Activated effector memory CD4-positive, alpha-beta T cell treated with anti-CD3 and anti-CD28 coated beads, Interleukin-2, amount 50 U/mL, for 16 hours (primary cell): ENCODE results near the gene ZNF33B.
A peak's percentile ranks its signal among the peaks of the same experiment; 100 is the strongest.

Experiments
- DNase-seq: peaks from one replicate; pipeline ENCODE4 v3.0.0-alpha.2; 2020

ZNF33B gene

GRCh38 chr10:42638055-42638820 is at the start of gene ZNF33B:
Gene ZNF33B, minus strand, starts transcription at chr10:42638570. Its CDS starts 1,642 bp downstream, at chr10:42636928.
- DNase-seq = peak; percentile 98

- DNase-seq = no peak
These were observed 46.1 kb upstream of the ZNF33B start for GRCh38 chr10:42684517-42684916.

DNA sequence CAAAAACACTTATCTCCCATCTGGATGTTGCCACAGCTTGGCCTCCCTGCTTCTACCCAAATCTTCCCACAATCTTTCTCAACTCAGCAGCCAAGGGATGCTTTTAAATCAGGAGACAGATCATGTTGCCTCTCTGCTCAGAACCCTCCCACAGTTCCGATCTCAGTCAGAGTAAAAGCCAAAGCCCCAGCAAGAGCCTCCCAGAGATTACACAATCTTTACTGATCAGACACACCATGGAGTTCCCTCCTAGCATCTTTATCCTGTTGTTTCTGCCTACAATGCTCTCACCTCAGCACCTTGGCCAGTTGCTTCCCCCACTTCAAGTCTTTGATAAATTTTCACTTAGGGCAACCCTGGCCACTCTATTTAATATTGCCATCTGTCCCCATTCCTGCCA is 41.9 kb upstream of the ZNF33B start:
- no peak for DNase-seq

DNA sequence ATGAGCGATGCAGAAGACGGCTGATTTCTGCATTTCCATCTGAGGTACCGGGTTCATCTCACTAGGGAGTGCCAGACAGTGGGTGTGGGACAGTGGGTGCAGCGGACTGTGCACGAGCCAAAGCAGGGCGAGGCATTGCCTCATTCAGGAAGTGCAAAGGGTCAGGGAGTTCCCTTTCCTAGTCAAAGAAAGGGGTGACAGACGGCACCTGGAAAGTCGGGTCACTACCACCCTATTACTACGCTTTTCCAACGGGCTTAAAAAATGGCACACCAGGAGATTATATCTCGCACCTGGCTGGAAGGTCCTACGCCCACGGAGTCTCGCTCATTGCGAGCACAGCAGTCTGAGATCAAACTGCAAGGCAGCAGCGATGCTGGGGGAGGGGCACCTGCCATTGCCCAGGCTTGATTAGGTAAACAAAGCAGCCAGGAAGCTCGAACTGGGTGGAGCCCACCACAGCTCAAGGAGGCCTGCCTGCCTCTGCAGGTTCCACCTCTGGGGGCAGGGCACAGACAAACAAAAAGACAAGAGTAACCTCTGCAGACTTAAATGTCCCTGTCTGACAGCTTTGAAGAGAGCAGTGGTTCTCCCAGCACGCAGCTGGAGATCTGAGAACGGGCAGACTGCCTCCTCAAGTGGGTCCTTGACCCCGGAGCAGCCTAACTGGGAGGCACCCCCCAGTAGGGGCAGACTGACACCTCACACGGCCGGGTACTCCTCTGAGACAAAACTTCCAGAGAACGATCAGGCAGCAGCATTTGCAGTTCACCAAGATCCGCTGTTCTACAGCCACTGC is 27.0 kb upstream of the ZNF33B start:
- DNase-seq = peak; percentile 63

GRCh38 chr10:42654419-42654818 is 16.0 kb upstream of the ZNF33B start:
- DNase-seq = no peak

DNA sequence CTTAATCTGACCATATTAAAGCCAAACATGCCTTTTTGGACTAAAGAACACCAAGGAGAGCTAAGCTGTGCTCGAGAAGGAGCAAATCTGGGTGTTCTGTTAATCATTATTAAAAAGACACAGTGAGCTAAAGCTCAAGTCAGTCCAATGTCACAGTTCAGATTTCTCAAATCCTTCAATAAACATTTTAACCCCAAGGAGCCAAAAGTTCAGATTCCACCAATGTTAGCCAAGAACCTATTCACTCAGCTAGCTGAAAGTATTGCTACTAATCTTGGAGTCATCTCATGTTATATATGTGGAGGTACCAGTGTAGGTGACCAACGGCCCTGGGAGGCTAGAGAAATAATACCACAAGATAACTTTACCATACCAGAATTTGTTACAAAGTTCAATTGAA is 14.5 kb upstream of the ZNF33B start:
- no peak for DNase-seq

GRCh38 chr10:42650374-42650773 is 12.0 kb upstream of the ZNF33B start:
- no peak for DNase-seq

DNA sequence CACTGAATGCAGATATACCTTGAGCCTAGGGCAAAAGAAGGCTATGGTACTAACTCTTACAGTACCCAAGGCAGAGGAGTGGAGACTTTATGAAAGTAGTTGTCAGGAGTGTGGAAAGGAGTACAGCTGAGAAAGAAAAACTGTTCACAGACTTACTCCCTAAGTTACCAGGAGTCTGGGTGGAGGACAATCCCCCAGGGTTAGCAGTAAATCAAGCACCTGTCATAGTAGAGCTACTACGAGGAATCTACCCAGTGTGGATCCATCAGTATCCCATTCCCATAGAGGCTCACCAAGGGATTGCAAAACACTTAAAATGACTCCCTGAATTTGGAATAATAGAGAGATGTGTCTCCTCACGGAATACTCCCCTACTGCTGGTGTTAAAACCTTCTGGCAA is 10.1 kb upstream of the ZNF33B start:
- no peak for DNase-seq

DNA sequence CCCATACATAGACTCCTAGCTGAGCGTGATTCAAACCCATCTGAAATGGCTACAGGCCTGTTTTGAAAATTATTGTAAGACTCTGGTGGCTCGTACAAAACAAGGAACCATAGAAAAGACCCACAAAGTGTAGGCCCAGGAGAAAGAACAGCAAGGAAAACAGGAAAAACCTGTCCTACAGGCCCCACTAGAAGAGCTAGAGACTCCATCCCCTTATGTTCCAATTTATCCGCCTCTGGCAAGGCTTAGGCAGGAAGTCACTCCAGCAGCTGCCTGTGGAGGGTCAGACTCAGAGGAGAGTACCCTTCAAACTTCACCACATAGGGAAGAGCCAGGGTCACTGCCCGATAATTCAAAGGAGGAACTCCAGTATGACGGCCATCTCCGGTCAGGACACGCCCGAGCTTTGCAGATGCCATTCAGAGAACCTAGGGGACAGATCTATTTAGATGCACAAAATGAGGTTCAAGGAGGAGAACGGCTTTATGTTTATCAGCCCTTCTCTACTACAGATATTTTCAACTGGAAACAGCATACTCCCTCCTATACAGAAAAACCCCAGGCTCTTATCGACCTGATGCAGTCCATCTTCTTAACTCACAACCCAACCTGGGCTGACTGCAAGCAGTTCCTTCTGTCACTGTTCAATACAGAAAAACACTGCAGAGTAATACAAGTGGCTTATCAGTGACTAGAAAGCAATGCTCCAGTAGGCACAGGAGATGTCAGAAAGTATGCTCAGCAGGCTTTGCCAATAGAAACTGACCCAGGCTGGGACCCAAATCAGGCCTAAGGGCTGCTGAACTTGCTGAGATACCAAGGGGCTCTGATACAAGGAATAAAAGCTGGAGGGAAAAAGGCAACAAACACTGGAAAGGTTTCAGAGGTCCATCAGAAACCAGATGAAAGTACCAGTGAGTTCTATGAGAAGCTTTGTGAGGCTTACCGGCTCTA is 8.6 kb upstream of the ZNF33B start:
- DNase-seq = no peak

DNA sequence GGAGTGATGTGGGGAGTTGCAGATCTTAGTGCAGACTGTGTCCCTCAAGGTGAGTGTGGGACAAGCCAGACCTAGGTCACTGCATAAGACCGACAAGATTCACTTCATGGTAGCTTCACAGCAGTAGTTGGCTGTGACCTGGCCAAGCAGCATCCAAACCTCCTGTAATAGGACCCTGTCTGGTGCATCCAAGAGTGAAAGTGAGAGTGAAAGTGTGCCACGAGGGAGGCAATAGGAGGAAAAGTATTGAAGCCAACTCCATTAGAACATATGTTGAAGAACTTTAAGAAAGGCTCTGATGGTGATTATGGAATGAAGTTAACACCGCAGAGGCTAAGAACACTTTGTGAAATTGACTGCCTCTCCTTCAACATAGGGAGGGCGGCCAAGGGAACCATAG is 7.8 kb upstream of the ZNF33B start:
- no peak for DNase-seq

DNA sequence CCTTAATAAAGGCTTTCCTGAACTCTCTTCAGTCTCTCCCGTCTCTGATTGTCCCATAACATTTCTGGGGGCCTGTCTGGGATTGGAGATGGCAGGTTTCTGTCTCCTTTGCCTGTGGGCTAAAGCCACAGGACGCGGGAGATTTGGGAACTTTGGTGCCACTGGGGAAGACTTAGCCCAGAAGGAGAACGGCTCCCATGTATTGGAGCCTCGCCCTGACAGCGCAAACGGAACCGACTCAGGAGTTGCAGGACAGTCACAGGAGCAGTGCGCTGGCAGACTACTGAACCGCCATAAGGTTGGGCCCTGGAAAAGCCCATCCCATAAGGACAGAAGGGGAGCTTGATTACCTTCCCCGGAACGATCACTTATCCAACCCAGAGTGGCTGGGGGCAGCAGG is 7.1 kb upstream of the ZNF33B start:
- no peak for DNase-seq

GRCh38 chr10:42645103-42645502 is 6.7 kb upstream of the ZNF33B start:
- no peak for DNase-seq

GRCh38 chr10:42640610-42641229 is 2.4 kb upstream of the ZNF33B start:
- no peak for DNase-seq

DNA sequence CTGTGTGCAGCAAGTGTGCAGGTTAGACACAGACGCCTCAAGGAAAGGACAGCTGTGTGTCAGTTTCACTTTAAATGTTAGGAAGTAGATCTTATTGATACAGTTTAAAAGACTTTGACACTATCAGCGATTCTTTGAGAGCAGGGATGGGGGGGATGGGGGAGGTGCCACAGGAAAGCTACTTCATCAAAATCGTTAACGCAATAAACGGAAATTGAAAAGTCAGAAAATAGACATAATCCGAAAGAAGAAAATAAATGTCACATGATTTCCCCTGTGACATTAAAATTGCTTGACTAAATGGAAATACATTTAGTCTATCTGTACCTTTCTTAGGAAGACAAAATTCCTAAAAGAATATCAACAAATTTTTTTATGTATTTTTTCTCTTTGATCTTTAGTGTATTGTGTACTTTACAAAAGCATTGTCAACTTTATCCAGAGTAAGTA is 476 bp upstream of the ZNF33B start:
- DNase-seq = no peak

- DNase-seq = no peak
These were observed 719 bp downstream of the ZNF33B start for GRCh38 chr10:42637648-42638054.

DNA sequence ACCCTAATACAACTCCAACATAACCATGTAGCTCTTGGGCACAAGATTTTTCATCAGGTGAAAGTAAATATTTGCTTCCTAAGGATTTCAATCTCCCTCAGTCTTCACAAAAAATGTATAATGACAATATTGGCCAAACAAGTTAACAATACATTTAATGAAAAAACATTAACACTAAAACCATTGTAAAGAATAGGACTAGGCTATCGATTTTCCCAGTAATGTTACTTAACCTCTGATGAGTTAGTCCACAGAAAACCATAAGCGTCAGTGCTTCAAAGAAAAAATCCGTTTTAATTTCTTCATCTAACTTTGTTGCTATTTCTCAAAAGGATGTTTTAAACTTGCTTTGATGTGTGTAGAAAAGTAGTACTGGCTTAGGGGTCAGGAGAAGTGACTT is 1.2 kb downstream of the ZNF33B start:
- DNase-seq = no peak

DNA sequence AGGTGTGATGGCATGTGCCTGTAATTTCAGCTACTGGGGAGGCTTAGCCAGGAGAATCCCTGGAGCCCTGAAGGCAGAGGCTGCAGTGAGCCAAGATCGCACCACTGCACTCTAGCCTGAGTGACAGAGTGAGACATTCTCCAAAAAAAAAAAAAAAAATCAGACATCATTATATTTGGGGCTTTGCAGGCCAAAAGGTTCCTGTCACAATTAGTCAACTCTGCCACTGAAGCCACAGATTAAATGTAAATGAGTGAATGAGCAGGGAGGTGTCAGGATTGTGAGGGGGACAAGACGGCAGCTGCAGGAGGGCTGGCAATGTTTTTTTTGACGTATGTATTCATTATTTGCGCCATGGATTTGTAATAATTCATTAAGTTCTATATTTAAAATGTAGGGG is 3.3 kb downstream of the ZNF33B start:
- DNase-seq = no peak

DNA sequence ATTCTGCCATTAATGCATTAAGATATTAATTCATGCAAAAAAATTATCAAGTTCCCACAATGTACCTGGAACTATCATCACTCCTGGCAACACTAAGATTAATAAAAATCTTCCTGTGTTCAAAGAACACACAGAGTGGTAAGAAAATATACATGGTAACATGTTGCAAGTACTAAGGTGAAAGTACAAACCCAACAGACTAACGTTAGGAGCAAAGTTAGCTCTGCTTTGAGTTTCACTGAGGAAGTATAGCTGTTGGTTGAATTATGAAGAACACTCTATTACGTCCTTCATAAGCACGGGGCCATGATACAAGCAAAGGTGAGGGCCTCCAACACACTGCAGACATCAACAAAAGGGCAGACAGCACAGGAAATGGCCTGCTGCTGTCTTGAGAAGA is 5.8 kb downstream of the ZNF33B start:
- DNase-seq = no peak

DNA sequence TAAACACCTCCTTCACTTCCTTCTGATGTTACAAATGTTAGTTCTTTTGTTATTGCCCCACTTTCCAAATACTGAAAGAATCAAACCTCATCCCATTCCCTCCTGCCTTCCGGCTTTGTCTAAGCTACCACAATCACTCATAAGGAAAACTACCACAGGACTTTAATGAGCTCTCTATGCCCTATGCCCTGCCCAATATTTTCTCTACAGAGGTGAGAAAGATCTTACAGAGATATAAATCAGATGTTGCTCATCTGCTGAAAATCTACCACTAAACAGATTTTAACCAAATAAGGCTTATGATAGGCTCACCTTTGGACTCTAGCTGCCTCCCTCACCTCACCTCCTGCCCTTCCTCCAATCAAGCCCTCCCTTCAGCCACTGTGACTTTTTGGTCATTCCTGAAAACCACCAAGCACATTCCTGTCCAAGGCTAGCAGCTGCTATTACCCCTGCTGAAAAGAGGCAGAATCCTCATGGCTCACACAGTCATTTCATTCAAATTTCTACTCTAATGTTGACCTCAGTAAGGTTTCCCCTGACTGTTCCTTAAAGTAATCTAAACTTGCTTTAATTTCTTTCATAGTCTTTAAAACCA is 7.7 kb downstream of the ZNF33B start:
- no peak for DNase-seq

GRCh38 chr10:42623929-42624328 is 14.4 kb downstream of the ZNF33B start:
- no peak for DNase-seq

DNA sequence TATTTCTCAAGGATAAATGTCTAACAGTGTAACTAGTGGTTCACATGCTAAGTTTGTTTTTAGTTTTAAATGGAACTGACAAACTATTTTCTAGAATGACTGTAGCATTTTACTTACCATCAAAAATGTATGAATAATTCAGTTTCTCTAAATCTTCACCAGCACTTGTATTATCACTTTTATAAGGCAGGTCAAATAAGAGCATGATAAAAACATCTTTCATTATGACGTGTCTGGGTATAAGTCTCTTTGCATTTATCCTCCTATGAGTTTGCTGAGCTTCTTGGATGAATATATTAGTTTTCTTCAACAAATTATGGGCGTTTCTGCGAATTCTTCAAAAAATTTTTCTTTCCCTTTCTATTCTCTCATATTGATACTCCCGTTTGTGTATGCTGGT is 19.9 kb downstream of the ZNF33B start:
- no peak for DNase-seq

- DNase-seq = no peak
These were observed 23.0 kb downstream of the ZNF33B start for GRCh38 chr10:42615419-42615818.
